Skeletal muscle tissue (tissue), 4 donors: Measurements from ENCODE around the gene SLC25A53. TPM values are rescaled to one million over a fixed set of nuclear protein-coding genes. Genes with fewer than 3 reads are reported as not detected.
"Not testable (repeated sequence)": the region's sequence is repeated elsewhere in the genome, so short reads cannot be mapped to it uniquely, and the experiment has no call there.

Experiments
- H3K27ac ChIP-seq: one replicate; pipeline ENCODE4 v1.7.0; 2013; ENCODE audit warnings: mild to moderate bottlenecking, low read depth, low read length, inconsistent platforms
- H3K27me3 ChIP-seq, 3 donors: one replicate each; pipeline ENCODE4 v1.7.0; 2013; ENCODE audit warnings: low read length in 3 of 3; ENCODE audit not compliant: control insufficient read depth in 3 of 3, insufficient read depth in 3 of 3
- H3K36me3 ChIP-seq, 3 donors: one replicate each; pipeline ENCODE4 v1.7.0; 2013; ENCODE audit warnings: low read length in 3 of 3; ENCODE audit not compliant: control insufficient read depth in 3 of 3, insufficient read depth in 3 of 3
- H3K4me1 ChIP-seq, 3 donors: one replicate each; pipeline ENCODE4 v1.7.0; 2013; ENCODE audit warnings: low read length in 3 of 3, mild to moderate bottlenecking in 3 of 3; ENCODE audit not compliant: control insufficient read depth in 3 of 3, insufficient read depth in 3 of 3
- H3K4me3 ChIP-seq, 3 donors: one replicate each; pipeline ENCODE4 v1.7.0; 2013; ENCODE audit warnings: low read length in 3 of 3
- H3K9ac ChIP-seq, 3 donors: one replicate each; pipeline ENCODE4 v1.7.0; 2013; ENCODE audit warnings: low read length in 3 of 3, mild to moderate bottlenecking in 3 of 3, moderate library complexity in 2 of 3, low read depth in 1 of 3
- H3K9me3 ChIP-seq, 3 donors: one replicate each; pipeline ENCODE4 v1.7.0; 2013; ENCODE audit warnings: low read length in 3 of 3; ENCODE audit not compliant: control insufficient read depth in 3 of 3
- total RNA-seq: library from RNA; depleted of rRNA; stranded (reverse); fragments of >200 nt; gene quantifications from one replicate; pipeline ENCODE4 v1.2.3, GENCODE V29; 2014
- donor health status: Osteomylitis.

Gene SLC25A53
- total RNA-seq, 1 donor from 2014 or later = 10.4 TPM

DNA sequence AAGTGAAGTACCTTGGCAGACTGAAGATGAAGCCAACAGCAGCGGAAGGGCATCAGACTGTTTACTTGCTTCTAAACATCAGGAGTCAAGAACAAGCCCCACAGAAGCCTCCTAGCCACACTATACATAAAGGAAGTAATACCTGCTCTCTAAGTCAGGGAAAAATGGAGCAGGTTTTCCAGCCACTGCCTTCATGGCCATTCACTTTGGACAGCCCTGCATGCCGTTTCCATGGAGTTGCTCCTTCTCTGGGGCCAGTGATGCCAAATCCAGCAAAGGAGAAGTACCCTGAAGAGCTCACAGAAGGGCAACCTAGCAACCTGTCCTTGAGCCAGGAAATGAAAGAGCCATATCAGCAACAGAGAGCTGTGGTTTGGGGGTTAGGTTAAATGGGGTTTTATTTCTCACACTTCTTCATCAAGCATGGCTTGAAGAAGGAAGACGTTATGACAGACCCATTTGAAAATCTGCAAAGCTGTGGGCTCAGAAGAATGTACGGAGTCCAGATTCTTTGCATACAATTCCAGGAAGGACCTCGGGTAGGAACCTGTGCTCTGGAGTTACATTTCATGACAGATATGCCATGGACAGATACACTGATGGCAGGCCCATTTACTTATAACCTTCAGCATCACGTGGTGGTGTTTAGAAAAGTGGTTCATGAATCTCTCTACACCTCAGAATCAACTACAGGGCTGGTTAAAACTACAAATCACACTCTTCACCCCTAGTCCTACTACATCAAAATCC is 46.1 kb downstream of the SLC25A53 start:
- H3K9ac ChIP-seq, H3K9me3 ChIP-seq, H3K27ac ChIP-seq, H3K4me1 ChIP-seq, H3K36me3 ChIP-seq, H3K4me3 ChIP-seq: not testable (repeated sequence)
- peaks cover 0 to 18% (median 0%) of the 10 kb centered on the region in 3 donors for H3K27me3 ChIP-seq

DNA sequence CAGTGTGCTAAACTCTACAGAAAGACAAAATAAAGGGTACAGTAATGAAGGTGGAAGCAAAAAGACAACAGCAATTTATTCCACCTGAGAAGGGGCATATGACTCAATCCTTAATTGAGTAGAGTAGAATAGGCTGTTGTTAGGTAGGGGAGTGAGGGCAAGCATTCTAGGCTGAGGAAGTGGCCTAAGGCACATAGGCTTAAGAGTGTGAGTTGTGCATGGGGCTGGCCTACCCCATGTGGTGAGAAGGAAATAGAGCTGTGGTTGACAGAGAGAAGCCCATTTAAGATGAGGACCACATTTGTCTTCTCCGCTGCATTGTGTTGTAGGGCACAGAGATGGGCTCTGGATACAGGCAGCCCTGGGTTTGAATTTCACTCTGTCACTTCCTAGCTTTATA is 47.9 kb downstream of the SLC25A53 start:
- Histone ChIP-seq H3K4me1 (peaks cover 2 to 6% (median 5%) of the 10 kb centered on the region in 3 donors), H3K9me3 (peaks cover 0 to 2% (median 0%) of the 10 kb centered on the region in 3 donors), H3K27ac (no peak overlapping the region), H3K36me3 (no peaks in the 10 kb centered on the region), H3K27me3 (peaks cover 0 to 18% (median 0%) of the 10 kb centered on the region in 3 donors), H3K4me3 (no peak overlapping the region), H3K9ac (no peak overlapping the region)

DNA sequence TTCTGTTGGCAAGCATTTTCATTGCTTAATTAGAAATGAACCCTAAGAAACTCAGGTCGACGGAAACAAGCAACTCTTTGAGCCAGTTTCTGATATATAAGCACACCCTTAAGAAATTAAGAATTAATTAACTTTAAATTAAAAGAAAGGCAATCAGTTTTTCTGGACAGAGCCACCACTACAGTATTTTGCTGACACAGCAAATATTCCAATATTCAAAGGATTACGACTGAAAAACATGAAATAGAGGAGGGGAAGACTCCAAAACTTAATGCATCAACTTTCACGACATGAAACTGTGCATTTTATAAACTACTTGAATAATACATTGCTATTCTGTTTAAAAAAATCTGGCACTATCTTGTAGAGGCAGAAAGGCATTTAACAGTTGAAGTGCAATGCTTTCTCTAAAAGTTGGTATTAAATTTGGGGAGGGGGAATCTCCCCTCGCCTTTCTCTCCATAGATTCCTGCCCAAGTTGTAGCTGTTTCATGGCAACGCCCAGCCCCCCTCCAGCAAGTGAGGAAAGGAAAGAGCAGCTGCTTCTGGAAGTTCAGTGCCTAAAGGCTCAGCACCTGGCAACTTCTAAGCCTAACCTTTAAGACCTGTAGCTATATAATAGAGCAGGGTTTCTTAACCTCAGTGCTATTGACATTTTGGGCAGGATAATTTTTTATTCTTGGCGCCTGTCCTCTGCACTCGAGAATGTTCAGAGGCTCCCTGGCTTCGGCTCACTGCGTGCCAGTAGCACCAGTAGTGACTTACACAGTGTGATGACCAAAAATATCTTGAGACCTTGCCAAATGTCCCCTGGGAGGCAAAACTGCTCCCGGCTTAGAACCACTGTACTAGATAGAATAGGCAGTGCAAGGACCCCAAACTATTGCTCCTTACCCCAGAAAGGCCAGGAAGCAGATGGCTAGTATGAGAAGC is 51.2 kb downstream of the SLC25A53 start:
- H3K4me1 ChIP-seq = no peaks in the 10 kb centered on the region
- no peak overlapping the region for H3K9ac ChIP-seq
- peaks cover 0 to 2% (median 0%) of the 10 kb centered on the region in 3 donors for H3K9me3 ChIP-seq
- H3K27ac ChIP-seq = no peak overlapping the region
- no peaks in the 10 kb centered on the region for H3K36me3 ChIP-seq
- H3K27me3 ChIP-seq = peaks cover 0 to 12% (median 0%) of the 10 kb centered on the region in 3 donors
- no peak overlapping the region for H3K4me3 ChIP-seq

DNA sequence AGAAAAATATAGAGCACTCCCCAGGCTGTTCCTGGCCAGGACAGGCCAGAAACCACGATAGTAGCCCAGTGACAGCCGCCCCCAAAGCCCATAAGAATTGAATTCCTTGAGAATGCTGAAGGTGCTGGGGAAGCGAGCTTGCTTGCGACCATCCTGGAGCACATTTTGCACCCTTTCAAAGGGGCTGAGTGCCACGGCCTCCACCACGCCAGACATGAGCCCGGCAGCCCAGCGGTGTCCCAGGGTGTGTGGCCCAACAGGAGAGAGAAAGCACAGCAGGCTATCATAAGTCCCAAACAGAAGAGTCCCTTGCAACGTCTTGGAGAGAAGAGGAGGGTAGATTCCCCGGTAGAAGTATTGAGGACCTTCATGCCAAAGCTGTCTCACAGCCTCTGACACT is 52.1 kb downstream of the SLC25A53 start:
- H3K9ac ChIP-seq = no peak overlapping the region

DNA sequence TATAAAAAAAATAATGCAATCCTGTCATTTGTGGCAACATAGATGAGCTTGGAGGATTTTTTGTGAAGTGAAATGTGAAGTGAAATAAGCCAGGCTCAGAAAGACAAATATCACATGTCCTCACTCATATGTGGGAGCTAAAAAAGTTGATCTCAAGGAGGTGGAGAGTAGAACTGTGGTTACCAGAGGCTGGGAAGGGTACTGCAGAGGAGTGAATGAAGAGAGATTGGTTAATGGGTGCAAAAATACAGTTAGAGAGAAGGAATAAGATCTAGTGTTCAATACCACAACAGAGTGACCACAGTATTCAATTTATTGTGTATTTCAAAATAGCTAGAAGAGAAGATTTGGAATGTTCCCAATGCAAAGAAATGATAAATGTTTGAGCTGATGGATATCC is 57.9 kb downstream of the SLC25A53 start:
- Histone ChIP-seq H3K4me3 (no peak overlapping the region), H3K36me3 (no peaks in the 10 kb centered on the region), H3K4me1 (no peaks in the 10 kb centered on the region), H3K27ac (no peak overlapping the region), H3K9ac (no peak overlapping the region), H3K9me3 (no peaks in the 10 kb centered on the region), H3K27me3 (peaks cover 0 to 8% (median 0%) of the 10 kb centered on the region in 3 donors)

More for the DNA sequence above, 52.1 kb downstream of the SLC25A53 start:
- peaks cover 0 to 12% (median 0%) of the 10 kb centered on the region in 3 donors for H3K27me3 ChIP-seq
- H3K4me1 ChIP-seq = no peaks in the 10 kb centered on the region
- H3K36me3 ChIP-seq = no peaks in the 10 kb centered on the region
- no peak overlapping the region for H3K27ac ChIP-seq
- H3K4me3 ChIP-seq = no peak overlapping the region
- H3K9me3 ChIP-seq = peaks cover 0 to 2% (median 0%) of the 10 kb centered on the region in 3 donors

DNA sequence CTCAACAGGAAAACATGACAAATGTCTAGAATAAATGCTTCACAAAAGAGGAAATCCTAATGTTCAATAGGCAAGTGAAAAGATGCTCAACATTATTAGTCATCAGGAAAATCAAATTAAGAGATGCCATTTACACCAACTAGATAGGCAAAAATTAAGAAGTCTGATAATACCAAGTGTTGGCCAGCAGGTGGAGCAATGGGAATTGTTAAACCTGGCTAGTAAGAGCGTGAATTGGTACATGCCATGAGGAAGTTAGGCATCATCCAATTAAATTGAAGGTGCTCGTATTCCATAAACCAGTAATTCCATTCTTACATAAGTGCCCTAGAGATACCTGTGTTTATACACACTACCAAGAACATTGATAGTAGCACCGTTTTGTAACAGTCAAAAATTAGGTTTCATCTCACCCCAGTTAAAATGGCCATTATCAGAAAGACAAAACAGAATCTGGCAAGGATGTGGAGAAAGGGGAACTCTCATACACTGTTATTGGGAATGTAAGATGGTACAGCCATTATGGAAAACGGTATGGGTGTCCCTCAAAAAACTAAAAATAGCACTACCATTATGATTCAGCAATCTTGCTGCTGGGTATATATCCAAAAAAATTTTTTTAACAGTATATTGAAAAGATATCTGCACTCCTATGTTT is 58.5 kb downstream of the SLC25A53 start:
- Histone ChIP-seq H3K4me1 (no peaks in the 10 kb centered on the region), H3K27me3 (peaks cover 0 to 8% (median 0%) of the 10 kb centered on the region in 3 donors), H3K36me3 (no peaks in the 10 kb centered on the region), H3K9ac (no peak overlapping the region), H3K4me3 (no peak overlapping the region), H3K9me3 (no peaks in the 10 kb centered on the region), H3K27ac (no peak overlapping the region)

DNA sequence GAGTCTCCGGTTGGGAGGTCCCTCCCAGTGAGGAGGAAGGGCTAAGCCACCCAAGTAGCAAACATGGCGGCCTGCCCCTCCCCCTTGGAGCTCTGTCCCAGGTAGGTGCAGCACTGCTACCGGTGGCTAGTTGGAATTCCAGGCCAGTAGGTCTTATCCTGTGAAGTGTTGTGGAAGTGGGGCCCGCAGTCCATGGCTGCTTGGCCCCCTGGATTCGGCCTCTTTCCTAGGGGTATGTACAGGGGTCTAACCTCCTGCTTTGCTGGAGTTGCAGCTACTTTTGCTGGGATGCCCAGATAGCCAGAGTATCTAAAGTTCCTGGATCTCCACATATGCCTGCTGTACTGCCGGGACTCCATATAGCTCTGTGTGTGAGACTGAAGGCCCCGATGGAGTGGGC is 70.9 kb downstream of the SLC25A53 start:
- Histone ChIP-seq H3K27me3 (peaks cover 0 to 12% (median 0%) of the 10 kb centered on the region in 3 donors), H3K36me3 (no peaks in the 10 kb centered on the region), H3K27ac (no peak overlapping the region), H3K4me3 (no peak overlapping the region), H3K4me1 (no peaks in the 10 kb centered on the region), H3K9me3 (no peaks in the 10 kb centered on the region), H3K9ac (no peak overlapping the region)

DNA sequence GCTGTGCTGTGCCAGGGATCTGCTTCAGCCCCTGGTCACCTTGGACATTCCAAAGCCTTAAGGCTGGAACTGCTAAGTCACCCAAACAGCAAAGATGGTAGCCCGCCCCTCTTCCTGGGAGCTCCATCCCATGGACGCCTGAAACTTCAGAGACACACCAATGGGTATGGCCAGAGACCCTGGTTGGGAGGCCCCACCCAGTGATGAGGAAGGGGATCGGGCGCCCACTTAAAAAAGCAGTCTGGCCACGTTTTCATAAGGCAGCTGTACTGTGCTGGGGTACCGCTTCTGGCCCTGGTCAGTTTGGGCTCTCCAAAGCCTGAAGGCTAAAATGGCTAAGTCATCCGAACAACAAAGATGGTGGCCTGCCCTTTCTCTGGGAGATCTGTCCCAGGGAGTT is 71.3 kb downstream of the SLC25A53 start:
- no peak overlapping the region for H3K4me3 ChIP-seq
- H3K9me3 ChIP-seq = no peaks in the 10 kb centered on the region
- peaks cover 0 to 12% (median 0%) of the 10 kb centered on the region in 3 donors for H3K27me3 ChIP-seq
- no peaks in the 10 kb centered on the region for H3K4me1 ChIP-seq
- H3K27ac ChIP-seq = no peak overlapping the region
- H3K9ac ChIP-seq = no peak overlapping the region
- no peaks in the 10 kb centered on the region for H3K36me3 ChIP-seq

DNA sequence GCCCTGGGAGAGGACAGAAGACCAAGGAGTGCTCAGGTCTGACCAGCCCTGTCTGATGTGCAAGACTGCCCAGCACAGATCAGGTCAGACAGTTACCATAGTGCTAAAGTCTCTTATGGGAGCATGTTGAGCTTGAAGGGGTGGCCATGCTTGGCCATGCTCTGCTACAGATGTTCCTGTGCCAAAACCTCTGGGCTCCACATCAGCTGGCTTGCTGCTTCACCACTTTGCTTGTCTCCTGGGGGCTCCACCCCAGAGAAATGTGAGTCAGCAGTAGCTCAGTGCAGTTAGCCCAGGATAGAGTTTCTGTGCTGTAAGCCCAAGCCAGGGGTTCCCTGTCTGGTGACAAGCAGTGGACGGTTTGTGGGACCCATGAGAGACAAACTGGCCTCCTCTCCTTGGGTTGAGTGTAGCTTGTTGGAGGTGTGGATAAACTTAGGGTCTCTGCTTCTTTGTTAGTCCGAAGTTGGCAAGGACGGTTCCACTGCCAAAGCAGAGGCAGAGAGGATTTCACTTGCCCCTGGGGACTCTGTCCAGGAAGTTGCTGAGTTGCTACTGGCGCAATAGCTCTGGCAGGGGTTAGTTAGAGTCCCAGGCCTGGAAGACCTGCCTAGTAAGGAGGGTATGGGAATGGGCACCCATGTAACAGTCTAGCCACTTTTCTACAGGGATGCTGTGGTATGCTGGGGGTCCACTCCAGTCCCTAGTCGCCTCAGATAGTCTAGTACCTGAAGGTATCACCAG is 72.1 kb downstream of the SLC25A53 start:
- Histone ChIP-seq H3K9ac (no peak overlapping the region), H3K27me3 (peaks cover 0 to 12% (median 0%) of the 10 kb centered on the region in 3 donors), H3K9me3 (no peaks in the 10 kb centered on the region), H3K36me3 (no peaks in the 10 kb centered on the region), H3K4me3 (no peak overlapping the region), H3K27ac (no peak overlapping the region), H3K4me1 (no peaks in the 10 kb centered on the region)
